Neural cell (in vitro differentiated cells): ENCODE results near the gene ZDHHC5.

Experiments
- CTCF ChIP-seq: fragments of 450-650 bp; IDR thresholded peaks from 2 replicates; pipeline ENCODE4 v1.5.1; 2014; ENCODE audit warnings: antibody characterized with exemption, mild to moderate bottlenecking, moderate library complexity; ENCODE audit not compliant: poor library complexity, severe bottlenecking
- EP300 ChIP-seq: fragments of 450-650 bp; conservative IDR thresholded peaks from 2 replicates; pipeline ENCODE4 v1.6.1; 2014; ENCODE audit warnings: antibody characterized with exemption, mild to moderate bottlenecking, moderate library complexity; ENCODE audit not compliant: poor library complexity, severe bottlenecking
- EZH2 ChIP-seq: fragments of 200-600, 300-800 bp; shearing (Covaris generic), sonication (generic); IDR thresholded peaks from 2 replicates; pipeline ENCODE4 v1.6.1; 2014; ENCODE audit warnings: antibody characterized with exemption, low read length, borderline replicate concordance, mild to moderate bottlenecking; ENCODE audit not compliant: insufficient read depth, poor library complexity, severe bottlenecking
- MXI1 ChIP-seq: fragments of 450-650 bp; conservative IDR thresholded peaks from 2 replicates; pipeline ENCODE4 v1.6.1; 2014; ENCODE audit warnings: antibody characterized with exemption, mild to moderate bottlenecking; ENCODE audit not compliant: poor library complexity, severe bottlenecking
- POLR2AphosphoS5 ChIP-seq: IDR thresholded peaks from 2 replicates; pipeline ENCODE4 v1.6.1; 2012
- RAD21 ChIP-seq: fragments of 450-650 bp; conservative IDR thresholded peaks from 2 replicates; pipeline ENCODE4 v1.6.1; 2014; ENCODE audit warnings: antibody characterized with exemption, mild to moderate bottlenecking, moderate library complexity
- SMC3 ChIP-seq: fragments of 450-650 bp; conservative IDR thresholded peaks from 2 replicates; pipeline ENCODE4 v1.6.1; 2014; ENCODE audit warnings: antibody characterized with exemption, mild to moderate bottlenecking, moderate library complexity; ENCODE audit not compliant: poor library complexity
- TAF1 ChIP-seq: IDR thresholded peaks from 2 replicates; pipeline ENCODE4 v1.6.1; 2012; ENCODE audit warnings: low read depth
- TF ChIP-seq, protein P1 (sequence below): IDR thresholded peaks from 2 replicates; pipeline ENCODE4 v1.6.1; 2012; ENCODE audit warnings: borderline replicate concordance

GRCh38 chr11:57659669-57660068, 8.2 kb upstream of the ZDHHC5 start:
- TF ChIP-seq EZH2 (no peak), CTCF (no peak), MXI1 (no peak), EP300 (no peak), POLR2AphosphoS5 (no peak), SMC3 (no peak), TAF1 (no peak), RAD21 (no peak)
- TF ChIP-seq, protein P1, sequence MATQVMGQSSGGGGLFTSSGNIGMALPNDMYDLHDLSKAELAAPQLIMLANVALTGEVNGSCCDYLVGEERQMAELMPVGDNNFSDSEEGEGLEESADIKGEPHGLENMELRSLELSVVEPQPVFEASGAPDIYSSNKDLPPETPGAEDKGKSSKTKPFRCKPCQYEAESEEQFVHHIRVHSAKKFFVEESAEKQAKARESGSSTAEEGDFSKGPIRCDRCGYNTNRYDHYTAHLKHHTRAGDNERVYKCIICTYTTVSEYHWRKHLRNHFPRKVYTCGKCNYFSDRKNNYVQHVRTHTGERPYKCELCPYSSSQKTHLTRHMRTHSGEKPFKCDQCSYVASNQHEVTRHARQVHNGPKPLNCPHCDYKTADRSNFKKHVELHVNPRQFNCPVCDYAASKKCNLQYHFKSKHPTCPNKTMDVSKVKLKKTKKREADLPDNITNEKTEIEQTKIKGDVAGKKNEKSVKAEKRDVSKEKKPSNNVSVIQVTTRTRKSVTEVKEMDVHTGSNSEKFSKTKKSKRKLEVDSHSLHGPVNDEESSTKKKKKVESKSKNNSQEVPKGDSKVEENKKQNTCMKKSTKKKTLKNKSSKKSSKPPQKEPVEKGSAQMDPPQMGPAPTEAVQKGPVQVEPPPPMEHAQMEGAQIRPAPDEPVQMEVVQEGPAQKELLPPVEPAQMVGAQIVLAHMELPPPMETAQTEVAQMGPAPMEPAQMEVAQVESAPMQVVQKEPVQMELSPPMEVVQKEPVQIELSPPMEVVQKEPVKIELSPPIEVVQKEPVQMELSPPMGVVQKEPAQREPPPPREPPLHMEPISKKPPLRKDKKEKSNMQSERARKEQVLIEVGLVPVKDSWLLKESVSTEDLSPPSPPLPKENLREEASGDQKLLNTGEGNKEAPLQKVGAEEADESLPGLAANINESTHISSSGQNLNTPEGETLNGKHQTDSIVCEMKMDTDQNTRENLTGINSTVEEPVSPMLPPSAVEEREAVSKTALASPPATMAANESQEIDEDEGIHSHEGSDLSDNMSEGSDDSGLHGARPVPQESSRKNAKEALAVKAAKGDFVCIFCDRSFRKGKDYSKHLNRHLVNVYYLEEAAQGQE, result no peak
